Esophagus (tissue), 2 donors: ENCODE data around the gene ZNFX1. TPM values are rescaled to one million over a fixed set of nuclear protein-coding genes. Genes with fewer than 3 reads are reported as not detected.
"Not testable (repeated sequence)": the region's sequence is repeated elsewhere in the genome, so short reads cannot be mapped to it uniquely, and the experiment has no call there.

ENCODE experiments used
- H3K27ac ChIP-seq, 2 donors: one replicate each; pipeline ENCODE4 v1.5.1; 2013; ENCODE audit warnings: low read depth in 2 of 2, mild to moderate bottlenecking in 2 of 2, inconsistent platforms in 1 of 2, low read length in 1 of 2, moderate library complexity in 1 of 2
- H3K27me3 ChIP-seq, 2 donors: one replicate each; pipeline ENCODE4 v1.6.1; 2013; ENCODE audit warnings: low read length in 2 of 2, control low read depth in 1 of 2, mild to moderate bottlenecking in 1 of 2; ENCODE audit not compliant: insufficient read depth in 2 of 2, control insufficient read depth in 1 of 2
- H3K36me3 ChIP-seq, 2 donors: one replicate each; pipeline ENCODE4 v1.6.1; 2013; ENCODE audit warnings: low read length in 1 of 2; ENCODE audit not compliant: control insufficient read depth in 2 of 2, insufficient read depth in 2 of 2
- H3K4me1 ChIP-seq, 2 donors: one replicate each; pipeline ENCODE4 v1.6.1; 2013; ENCODE audit warnings: low read length in 1 of 2; ENCODE audit not compliant: control insufficient read depth in 2 of 2, insufficient read depth in 2 of 2
- H3K4me3 ChIP-seq, 2 donors: one replicate each; pipeline ENCODE4 v1.5.1; 2013; ENCODE audit warnings: low read length in 2 of 2, mild to moderate bottlenecking in 2 of 2, low read depth in 1 of 2, moderate library complexity in 1 of 2
- H3K9me3 ChIP-seq, 2 donors: one replicate each; pipeline ENCODE4 v1.6.1; 2013; ENCODE audit warnings: mild to moderate bottlenecking in 2 of 2, low read depth in 1 of 2, low read length in 1 of 2, moderate library complexity in 1 of 2; ENCODE audit not compliant: control insufficient read depth in 2 of 2, insufficient read depth in 1 of 2
- WGBS, 2 donors: extraction: QIAGEN DNeasy Blood & Tissue Kit; methylation state at CpG; one replicate each; pipeline ENCODE4 v1.1.7; 2013; 5-methylcytosine and 5-hydroxymethylcytosine counted together
- polyA plus RNA-seq, 2 donors: library from polyadenylated mRNA; stranded (reverse); fragments of 200-250 nt; gene quantifications; one replicate each; pipeline ENCODE4 v1.2.3, GENCODE V29; 2013
- donor health status: healthy with polysubstance abuse.
- donor health status: Bipolar disorder and iron deficiency.

Gene ZNFX1
- polyA plus RNA-seq, 2 donors: 4.4 to 5.2 TPM

GRCh38 chr20:49294002-49294654 is 16.3 kb upstream of the ZNFX1 start:
- not testable (repeated sequence) for H3K27ac ChIP-seq, H3K4me1 ChIP-seq, H3K27me3 ChIP-seq, H3K9me3 ChIP-seq, H3K4me3 ChIP-seq
- WGBS, 2 donors: 77% methylated on average over 14 of the region's 16 CpGs
- H3K36me3 ChIP-seq: peaks cover 7 to 10% of the 10 kb centered on the region in 2 donors

- H3K27ac ChIP-seq: no peak overlapping the region
- no peaks in the 10 kb centered on the region for H3K4me1 ChIP-seq
- peaks cover 13 to 14% of the 10 kb centered on the region in 2 donors for H3K36me3 ChIP-seq
- no peak overlapping the region for H3K4me3 ChIP-seq
- no peaks in the 10 kb centered on the region for H3K9me3 ChIP-seq
- H3K27me3 ChIP-seq: no peaks in the 10 kb centered on the region
- 96 to 98% methylated on average over 6 of the region's 6 CpGs for WGBS, 2 donors
Observed at GRCh38 chr20:49293122-49293521, 15.3 kb upstream of the ZNFX1 start.

- H3K4me3 ChIP-seq: no peak overlapping the region
- H3K9me3 ChIP-seq: peaks cover 1 to 2% of the 10 kb centered on the region in 2 donors
- 64 to 66% methylated on average over 3 of the region's 3 CpGs for WGBS, 2 donors
- H3K36me3 ChIP-seq: peaks cover 17 to 20% of the 10 kb centered on the region in 2 donors
- H3K27ac ChIP-seq: no peak overlapping the region
- H3K4me1 ChIP-seq: no peaks in the 10 kb centered on the region
- no peaks in the 10 kb centered on the region for H3K27me3 ChIP-seq
Observed at GRCh38 chr20:49292010-49292409, 14.2 kb upstream of the ZNFX1 start.

- H3K27me3 ChIP-seq: no peaks in the 10 kb centered on the region
- WGBS, 2 donors: 81 to 84% methylated on average over 1 of the region's 1 CpG
- no peak overlapping the region for H3K4me3 ChIP-seq
- H3K36me3 ChIP-seq: peaks cover 25 to 26% of the 10 kb centered on the region in 2 donors
- H3K9me3 ChIP-seq: peaks cover 7 to 9% of the 10 kb centered on the region in 2 donors
- no peaks in the 10 kb centered on the region for H3K4me1 ChIP-seq
- H3K27ac ChIP-seq: no peak overlapping the region
Observed at GRCh38 chr20:49291200-49291599, 13.3 kb upstream of the ZNFX1 start.

- Histone ChIP-seq H3K27ac (no peak overlapping the region), H3K4me1 (no peaks in the 10 kb centered on the region), H3K36me3 (peaks cover 30% of the 10 kb centered on the region in 2 donors), H3K9me3 (peaks cover 7 to 13% of the 10 kb centered on the region in 2 donors), H3K27me3 (no peaks in the 10 kb centered on the region), H3K4me3 (no peak overlapping the region)
- 89 to 90% methylated on average over 6 of the region's 6 CpGs for WGBS, 2 donors
Observed at GRCh38 chr20:49290608-49291191, 12.8 kb upstream of the ZNFX1 start.

- 59 to 68% methylated on average over 10 of the region's 10 CpGs for WGBS, 2 donors
- Histone ChIP-seq H3K27ac (peak overlapping the region in 1 of 2 donors; percentile 17), H3K36me3 (peaks cover 28 to 34% of the 10 kb centered on the region in 2 donors), H3K4me3 (no peak overlapping the region), H3K9me3 (peaks cover 7 to 13% of the 10 kb centered on the region in 2 donors), H3K4me1 (no peaks in the 10 kb centered on the region), H3K27me3 (no peaks in the 10 kb centered on the region)
Observed at GRCh38 chr20:49288784-49289696, 11.2 kb upstream of the ZNFX1 start.

GRCh38 chr20:49288250-49288751 is 10.4 kb upstream of the ZNFX1 start:
- H3K4me3 ChIP-seq: no peak overlapping the region

GRCh38 chr20:49287555-49288249 is 9.8 kb upstream of the ZNFX1 start:
- Histone ChIP-seq H3K4me1 (peaks cover 0 to 2% of the 10 kb centered on the region in 2 donors), H3K27ac (peak overlapping the region; percentile 8 to 28), H3K9me3 (peaks cover 7 to 13% of the 10 kb centered on the region in 2 donors), H3K27me3 (no peaks in the 10 kb centered on the region), H3K36me3 (peaks cover 31 to 40% of the 10 kb centered on the region in 2 donors), H3K4me3 (no peak overlapping the region)

More at GRCh38 chr20:49288250-49288751, 10.4 kb upstream of the ZNFX1 start:
- no peaks in the 10 kb centered on the region for H3K4me1 ChIP-seq
- WGBS, 2 donors: 74 to 78% methylated on average over 2 of the region's 2 CpGs
- peak overlapping the region in 1 of 2 donors; percentile 73 for H3K27ac ChIP-seq
- peaks cover 33 to 34% of the 10 kb centered on the region in 2 donors for H3K36me3 ChIP-seq
- H3K9me3 ChIP-seq: peaks cover 7 to 13% of the 10 kb centered on the region in 2 donors
- no peaks in the 10 kb centered on the region for H3K27me3 ChIP-seq
